Right lung (tissue), 10 donors: Measurements from ENCODE around the gene MYD88. TPM values are rescaled to one million over a fixed set of nuclear protein-coding genes. Genes with fewer than 3 reads are reported as not detected.

Source experiments
- DNase-seq, 2 donors: peaks; one replicate each; pipeline ENCODE4 v3.0.0-alpha.2; 2013
- long read RNA-seq, 8 donors: transcript quantifications; one replicate each; lab custom pipeline, GENCODE V29; 2026
- polyA plus RNA-seq, 5 donors: library from polyadenylated mRNA; unstranded; fragments of 120-200 nt; gene quantifications; one replicate each; pipeline versions ENCODE4 v1.2.1 to v1.2.3, GENCODE V29; 2013; ENCODE audit warnings: inconsistent platforms in 1 of 5, low replicate concordance in 1 of 5; ENCODE audit not compliant: insufficient read length in 5 of 5, insufficient read depth in 1 of 5

MYD88 gene
- polyA plus RNA-seq, result 10 to 100 TPM; 38.4 to 43.9 (median 41.6) TPM
- long read RNA-seq, donor 1, transcript MYD88-201 (5 exons, 2,850 nt), result major isoform, 17 of 23 reads
- long read RNA-seq, donor 1, partial matches to known transcripts, result 5 of 23 reads
- long read RNA-seq, donor 1, other reads (novel, unspliced or antisense), result 0 of 23 reads
- long read RNA-seq, donor 2, transcript MYD88-201 (5 exons, 2,850 nt), result major isoform, 5 of 5 reads
- long read RNA-seq, donor 2, partial matches to known transcripts, result 0 of 5 reads
- long read RNA-seq, donor 2, other reads (novel, unspliced or antisense), result 0 of 5 reads
- long read RNA-seq, donor 3, transcript MYD88-201 (5 exons, 2,850 nt), result major isoform, 11 of 12 reads
- long read RNA-seq, donor 3, partial matches to known transcripts, result 0 of 12 reads
- long read RNA-seq, donor 3, other reads (novel, unspliced or antisense), result 0 of 12 reads
- long read RNA-seq, donor 4, transcript MYD88-201 (5 exons, 2,850 nt), result major isoform, 10 of 27 reads
- long read RNA-seq, donor 4, partial matches to known transcripts, result 17 of 27 reads
- long read RNA-seq, donor 4, other reads (novel, unspliced or antisense), result 0 of 27 reads
- long read RNA-seq, donor 5, transcript MYD88-201 (5 exons, 2,850 nt), result major isoform, 15 of 52 reads
- long read RNA-seq, donor 5, partial matches to known transcripts, result 33 of 52 reads
- long read RNA-seq, donor 5, other reads (novel, unspliced or antisense), result 0 of 52 reads
- long read RNA-seq, donor 6, transcript MYD88-201 (5 exons, 2,850 nt), result major isoform, 13 of 18 reads
- long read RNA-seq, donor 6, partial matches to known transcripts, result 0 of 18 reads
- long read RNA-seq, donor 6, other reads (novel, unspliced or antisense), result 0 of 18 reads
- long read RNA-seq, donor 7, transcript MYD88-201 (5 exons, 2,850 nt), result major isoform, 19 of 40 reads
- long read RNA-seq, donor 7, partial matches to known transcripts, result 16 of 40 reads
- long read RNA-seq, donor 7, other reads (novel, unspliced or antisense), result 0 of 40 reads
- long read RNA-seq, donor 8, transcript MYD88-201 (5 exons, 2,850 nt), result major isoform, 9 of 11 reads
- long read RNA-seq, donor 8, partial matches to known transcripts, result 0 of 11 reads
- long read RNA-seq, donor 8, other reads (novel, unspliced or antisense), result 0 of 11 reads

- peak; percentile 58 to 68 for DNase-seq
Observed at GRCh38 chr3:38138349-38139190, at the start of gene MYD88. MYD88 (plus strand) TSS chr3:38138661; CDS start chr3:38138701, 40 bp downstream.

- DNase-seq, result no peak
Observed at GRCh38 chr3:38089163-38089562, 49.3 kb upstream of the MYD88 start.

- no peak for DNase-seq
Observed at GRCh38 chr3:38090453-38090852, 48.0 kb upstream of the MYD88 start.

- DNase-seq, result no peak
Observed at GRCh38 chr3:38094999-38095398, 43.5 kb upstream of the MYD88 start.

GRCh38 chr3:38095669-38096483 lies 42.6 kb upstream of the MYD88 start:
- no peak for DNase-seq

GRCh38 chr3:38097446-38098375 lies 40.8 kb upstream of the MYD88 start:
- DNase-seq, result no peak

- no peak for DNase-seq
Observed at GRCh38 chr3:38098376-38098723, 40.1 kb upstream of the MYD88 start.

GRCh38 chr3:38099518-38099917 lies 38.9 kb upstream of the MYD88 start:
- no peak for DNase-seq

GRCh38 chr3:38100498-38100897 lies 38.0 kb upstream of the MYD88 start:
- no peak for DNase-seq

GRCh38 chr3:38101811-38102443 lies 36.5 kb upstream of the MYD88 start:
- no peak for DNase-seq

GRCh38 chr3:38102444-38102814 lies 36.0 kb upstream of the MYD88 start:
- DNase-seq, result no peak

- no peak for DNase-seq
Observed at GRCh38 chr3:38105525-38105924, 32.9 kb upstream of the MYD88 start.

GRCh38 chr3:38107911-38108648 lies 30.4 kb upstream of the MYD88 start:
- DNase-seq, result no peak

- DNase-seq, result no peak
Observed at GRCh38 chr3:38108649-38109579, 29.5 kb upstream of the MYD88 start.

- no peak for DNase-seq
Observed at GRCh38 chr3:38109580-38110313, 28.7 kb upstream of the MYD88 start.
